GM18508 (cell line): ENCODE measurements around the gene BEAN1.

Experiments
- ATAC-seq: cut with Tn5 transposase; IDR thresholded peaks from one replicate; pipeline ENCODE4 v1.9.1; 2021; ENCODE audit warnings: moderate number of reproducible peaks; ENCODE audit not compliant: insufficient read depth, unreplicated experiment

BEAN1 gene

DNA sequence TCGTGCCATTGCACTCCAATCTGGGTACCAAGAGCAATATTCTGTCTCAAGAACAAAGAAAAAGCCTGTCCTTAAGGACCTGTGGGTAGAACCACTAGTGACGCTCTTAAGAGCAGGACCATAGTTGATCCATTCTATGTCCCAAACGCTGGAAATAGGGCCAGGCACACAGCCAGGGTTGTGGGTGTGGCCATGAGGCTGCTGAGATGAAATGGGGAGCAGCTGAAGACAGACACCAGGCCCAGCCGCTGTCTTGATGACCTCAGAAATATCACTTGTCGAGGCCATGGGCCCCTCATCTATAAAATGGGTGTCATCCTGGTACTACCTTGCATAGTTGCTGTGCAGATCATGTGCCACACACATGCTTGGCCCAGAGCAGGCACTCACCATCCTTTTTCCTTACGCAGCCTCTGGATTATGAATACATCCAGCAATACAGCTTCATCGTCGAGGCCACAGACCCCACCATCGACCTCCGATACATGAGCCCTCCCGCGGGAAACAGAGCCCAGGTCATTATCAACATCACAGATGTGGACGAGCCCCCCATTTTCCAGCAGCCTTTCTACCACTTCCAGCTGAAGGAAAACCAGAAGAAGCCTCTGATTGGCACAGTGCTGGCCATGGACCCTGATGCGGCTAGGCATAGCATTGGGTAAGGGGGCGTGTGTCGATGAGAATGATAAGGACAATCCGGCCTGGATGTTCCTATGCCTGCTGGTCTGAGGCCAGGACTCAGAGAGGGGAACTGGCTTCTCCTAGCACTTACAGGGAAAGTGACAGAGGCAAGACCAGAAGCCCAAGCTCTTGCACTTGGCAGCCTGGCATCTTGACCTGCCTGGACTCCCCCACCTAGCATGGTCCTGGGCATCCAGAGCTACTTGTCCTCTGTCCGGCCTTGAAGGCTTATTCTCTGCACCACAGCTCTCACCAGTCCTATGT lies 35.1 kb upstream of the BEAN1 start:
- no peak for ATAC-seq

DNA sequence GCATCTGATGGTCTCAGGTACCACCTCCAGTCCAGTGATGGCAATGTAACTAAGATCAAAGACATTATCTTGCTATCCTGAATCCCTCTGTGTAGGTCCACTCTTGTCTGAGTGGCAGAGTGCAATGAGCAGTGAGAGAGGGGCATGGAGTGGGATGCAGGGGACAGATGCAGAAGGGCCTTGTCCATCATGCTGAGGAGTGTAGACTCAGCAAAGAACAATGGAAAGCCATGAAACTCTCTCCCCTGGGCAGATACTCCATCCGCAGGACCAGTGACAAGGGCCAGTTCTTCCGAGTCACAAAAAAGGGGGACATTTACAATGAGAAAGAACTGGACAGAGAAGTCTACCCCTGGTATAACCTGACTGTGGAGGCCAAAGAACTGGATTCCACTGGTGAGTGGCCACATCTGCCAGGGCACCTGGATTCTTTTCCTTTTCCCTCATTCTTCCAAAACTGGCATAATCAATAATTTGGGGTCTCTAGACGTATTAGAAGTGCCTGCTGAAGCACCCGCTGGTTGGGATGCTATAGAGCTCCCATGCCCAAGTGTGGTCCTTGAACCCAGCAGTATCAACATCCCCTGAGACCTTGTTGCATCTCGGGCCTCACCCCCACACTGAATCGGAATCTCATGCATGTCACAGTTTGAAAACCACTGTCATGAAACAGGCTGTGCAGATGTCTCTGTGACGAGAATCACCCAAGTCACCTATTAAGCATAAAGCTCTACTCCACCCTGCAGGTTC lies 31.1 kb upstream of the BEAN1 start:
- no peak for ATAC-seq

DNA sequence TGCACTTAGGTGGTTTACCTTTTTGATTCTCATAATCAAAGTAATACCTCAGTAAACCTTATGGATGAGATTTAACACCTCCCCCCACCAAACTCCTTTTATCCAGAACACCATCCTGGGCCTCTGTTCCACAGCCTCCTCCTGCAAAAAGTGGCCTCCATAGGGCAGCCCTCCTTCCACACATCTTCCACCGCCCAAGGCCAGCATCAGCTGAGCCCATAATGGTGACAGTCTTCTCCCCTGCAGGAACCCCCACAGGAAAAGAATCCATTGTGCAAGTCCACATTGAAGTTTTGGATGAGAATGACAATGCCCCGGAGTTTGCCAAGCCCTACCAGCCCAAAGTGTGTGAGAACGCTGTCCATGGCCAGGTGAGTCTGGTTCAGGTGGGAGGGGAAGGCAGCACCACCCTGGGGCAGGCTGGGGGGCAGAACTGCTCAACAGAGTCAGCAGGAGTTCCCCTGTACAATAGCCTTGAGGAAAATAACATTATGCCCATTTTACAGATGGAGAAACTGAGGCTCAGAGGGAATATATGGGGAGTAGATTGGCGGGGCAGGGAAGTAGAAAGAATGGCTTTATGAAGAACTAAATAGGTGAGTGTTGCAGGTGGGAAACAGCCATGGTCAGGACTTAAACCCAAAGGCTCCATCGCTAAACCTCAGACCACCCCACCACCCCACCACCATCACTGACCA lies 29.2 kb upstream of the BEAN1 start:
- no peak for ATAC-seq

DNA sequence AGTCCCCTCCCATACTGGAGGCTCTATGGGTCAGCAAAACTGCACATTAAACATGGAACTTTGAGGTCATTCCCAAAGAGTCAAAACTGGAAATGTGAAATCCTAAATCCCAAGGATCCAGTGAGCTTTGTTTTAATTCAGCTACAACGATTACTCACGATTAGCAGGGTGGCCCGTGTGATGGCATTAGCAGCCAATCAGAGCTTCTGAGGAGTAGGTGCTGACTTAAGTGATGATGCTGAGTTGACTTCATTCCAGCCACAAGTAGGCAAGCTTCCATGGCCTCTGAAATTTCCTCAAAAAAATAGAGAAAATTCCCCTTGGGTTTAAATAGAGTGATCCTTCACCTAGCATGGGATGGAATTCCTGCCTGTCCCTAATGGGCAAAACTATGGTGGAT lies 28.1 kb upstream of the BEAN1 start:
- no peak for ATAC-seq

DNA sequence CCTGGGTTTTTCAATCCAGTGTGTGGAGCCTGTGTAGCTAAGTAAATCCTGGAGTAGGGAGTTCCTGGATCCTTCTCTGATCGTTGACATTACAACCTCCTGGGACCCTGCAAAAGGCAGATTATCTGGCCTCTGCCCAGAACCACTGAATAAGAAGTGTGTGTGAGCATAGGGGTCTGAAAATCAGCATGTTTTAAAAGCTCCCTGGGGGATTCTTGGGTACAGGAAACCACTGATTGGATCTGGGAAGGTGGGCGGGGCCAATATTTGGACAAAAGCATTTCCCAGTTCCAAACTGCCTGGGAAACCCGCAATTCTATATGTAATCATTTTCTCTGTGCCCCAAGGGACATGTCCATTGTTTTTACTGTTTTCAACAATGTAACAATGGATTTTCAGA lies 27.2 kb upstream of the BEAN1 start:
- no peak for ATAC-seq

DNA sequence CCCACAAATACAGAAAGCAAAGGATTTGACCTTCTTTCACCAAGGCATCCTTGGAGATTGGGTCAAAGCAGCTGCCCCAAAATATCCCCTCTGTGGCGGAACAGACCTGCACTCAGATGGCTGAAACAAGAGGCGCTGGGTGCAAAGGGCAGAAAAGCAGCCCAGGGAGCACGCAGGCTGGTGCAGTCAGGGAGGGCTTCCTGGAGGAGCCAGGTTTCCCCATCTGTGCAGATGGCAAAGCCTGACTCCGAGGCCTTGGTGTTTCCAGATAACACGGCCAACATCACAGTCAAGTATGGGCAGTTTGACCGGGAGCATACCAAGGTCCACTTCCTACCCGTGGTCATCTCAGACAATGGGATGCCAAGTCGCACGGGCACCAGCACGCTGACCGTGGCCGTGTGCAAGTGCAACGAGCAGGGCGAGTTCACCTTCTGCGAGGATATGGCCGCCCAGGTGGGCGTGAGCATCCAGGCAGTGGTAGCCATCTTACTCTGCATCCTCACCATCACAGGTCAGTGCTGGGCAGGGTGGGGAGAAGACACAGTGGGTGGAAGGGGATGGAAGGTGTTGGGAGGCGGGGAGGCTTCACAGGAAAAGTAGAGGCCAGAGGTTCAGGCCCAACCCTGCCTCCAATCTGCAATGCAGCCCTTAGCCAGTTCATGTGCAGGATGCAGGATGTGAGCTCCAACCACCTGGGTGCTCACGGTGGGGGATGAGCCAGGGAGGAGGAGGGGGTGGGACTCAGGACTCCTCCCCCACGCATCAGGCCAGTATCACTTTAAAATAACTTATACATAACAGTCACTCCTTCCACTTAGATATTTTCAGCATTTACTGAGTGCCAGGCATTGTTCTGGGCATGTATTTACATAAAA lies 26.4 kb upstream of the BEAN1 start:
- no peak for ATAC-seq

DNA sequence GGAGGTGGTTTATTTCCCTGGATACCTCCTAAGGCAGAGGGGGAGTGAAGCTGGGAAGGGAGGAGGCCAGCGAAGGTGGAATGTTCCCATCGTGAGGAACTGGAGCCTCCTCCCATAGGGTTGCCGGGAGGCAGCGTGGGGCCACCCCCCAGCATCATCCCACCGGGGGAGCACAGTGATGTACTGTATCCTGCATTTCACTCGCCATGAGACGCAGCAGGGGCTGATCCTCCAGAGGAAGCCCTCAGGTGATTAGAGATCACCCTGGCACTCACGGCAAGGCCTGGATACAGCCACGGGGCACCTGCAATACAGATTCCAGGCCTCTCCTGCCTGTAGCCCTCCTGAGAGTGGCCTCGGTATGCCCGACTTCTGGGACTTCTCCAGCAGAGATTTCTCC lies 25.5 kb upstream of the BEAN1 start:
- ATAC-seq = no peak

DNA sequence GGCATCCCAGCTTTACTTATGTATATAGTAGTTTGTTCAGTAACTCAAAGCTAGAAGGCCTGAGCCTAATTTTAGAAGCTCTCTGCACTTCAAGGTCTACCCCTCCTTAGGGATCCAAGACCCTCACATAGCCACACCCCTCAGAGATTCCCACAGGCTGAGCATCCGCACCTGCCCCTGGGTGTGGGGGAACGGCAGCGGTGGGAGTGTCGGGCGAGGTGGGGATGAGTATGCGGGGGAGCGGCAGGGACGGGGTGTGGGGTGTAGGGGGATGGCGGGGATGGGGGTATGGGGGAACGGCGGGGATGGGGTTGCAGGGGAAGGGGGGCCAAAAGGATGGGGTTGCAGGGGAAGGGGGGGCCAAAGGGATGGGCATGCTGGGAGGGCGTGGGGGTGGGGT lies 24.9 kb upstream of the BEAN1 start:
- no peak for ATAC-seq

DNA sequence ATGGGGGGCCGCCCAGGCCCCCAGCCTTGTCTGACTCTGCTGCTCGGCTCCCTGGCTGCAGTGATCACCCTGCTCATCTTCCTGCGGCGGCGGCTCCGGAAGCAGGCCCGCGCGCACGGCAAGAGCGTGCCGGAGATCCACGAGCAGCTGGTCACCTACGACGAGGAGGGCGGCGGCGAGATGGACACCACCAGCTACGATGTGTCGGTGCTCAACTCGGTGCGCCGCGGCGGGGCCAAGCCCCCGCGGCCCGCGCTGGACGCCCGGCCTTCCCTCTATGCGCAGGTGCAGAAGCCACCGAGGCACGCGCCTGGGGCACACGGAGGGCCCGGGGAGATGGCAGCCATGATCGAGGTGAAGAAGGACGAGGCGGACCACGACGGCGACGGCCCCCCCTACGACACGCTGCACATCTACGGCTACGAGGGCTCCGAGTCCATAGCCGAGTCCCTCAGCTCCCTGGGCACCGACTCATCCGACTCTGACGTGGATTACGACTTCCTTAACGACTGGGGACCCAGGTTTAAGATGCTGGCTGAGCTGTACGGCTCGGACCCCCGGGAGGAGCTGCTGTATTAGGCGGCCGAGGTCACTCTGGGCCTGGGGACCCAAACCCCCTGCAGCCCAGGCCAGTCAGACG lies 24.4 kb upstream of the BEAN1 start:
- no peak for ATAC-seq

DNA sequence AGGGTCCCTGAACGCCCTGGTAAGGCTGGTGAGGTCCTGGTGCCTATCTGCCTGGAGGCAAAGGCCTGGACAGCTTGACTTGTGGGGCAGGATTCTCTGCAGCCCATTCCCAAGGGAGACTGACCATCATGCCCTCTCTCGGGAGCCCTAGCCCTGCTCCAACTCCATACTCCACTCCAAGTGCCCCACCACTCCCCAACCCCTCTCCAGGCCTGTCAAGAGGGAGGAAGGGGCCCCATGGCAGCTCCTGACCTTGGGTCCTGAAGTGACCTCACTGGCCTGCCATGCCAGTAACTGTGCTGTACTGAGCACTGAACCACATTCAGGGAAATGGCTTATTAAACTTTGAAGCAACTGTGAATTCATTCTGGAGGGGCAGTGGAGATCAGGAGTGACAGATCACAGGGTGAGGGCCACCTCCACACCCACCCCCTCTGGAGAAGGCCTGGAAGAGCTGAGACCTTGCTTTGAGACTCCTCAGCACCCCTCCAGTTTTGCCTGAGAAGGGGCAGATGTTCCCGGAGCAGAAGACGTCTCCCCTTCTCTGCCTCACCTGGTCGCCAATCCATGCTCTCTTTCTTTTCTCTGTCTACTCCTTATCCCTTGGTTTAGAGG lies 23.5 kb upstream of the BEAN1 start:
- no peak for ATAC-seq

DNA sequence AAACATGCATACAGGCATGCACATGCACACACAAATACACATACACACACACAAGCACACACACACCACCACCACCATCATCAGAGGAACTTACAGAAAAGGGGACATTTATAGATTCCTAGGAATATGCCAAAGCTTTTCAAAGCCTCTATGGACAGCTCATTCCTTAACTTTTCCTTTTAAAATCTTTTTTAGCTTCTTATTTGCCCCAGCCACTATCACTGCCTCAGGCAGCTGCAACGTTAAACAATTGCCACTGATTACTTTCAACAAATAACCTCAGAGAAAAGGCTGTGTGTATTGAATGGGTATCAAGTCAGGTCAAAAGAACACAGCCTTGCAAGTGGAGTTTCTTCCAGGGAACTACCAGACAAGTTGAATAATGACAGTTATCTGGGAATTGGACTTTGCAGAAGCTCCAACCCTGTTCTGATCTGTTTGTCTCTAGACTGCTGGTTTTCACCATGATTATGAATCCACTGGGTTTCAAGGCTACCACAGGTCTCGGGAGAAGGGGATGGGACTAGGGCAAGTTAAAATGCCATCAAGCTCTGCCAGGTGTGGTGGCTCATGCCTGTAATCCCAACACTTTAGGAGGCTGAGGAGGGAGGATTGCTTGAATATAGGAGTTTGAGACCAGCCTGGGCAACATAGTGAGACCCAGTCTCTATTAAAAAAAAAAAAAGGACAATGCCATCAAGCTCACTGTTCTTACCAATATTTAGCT lies 21.9 kb upstream of the BEAN1 start:
- no peak for ATAC-seq

DNA sequence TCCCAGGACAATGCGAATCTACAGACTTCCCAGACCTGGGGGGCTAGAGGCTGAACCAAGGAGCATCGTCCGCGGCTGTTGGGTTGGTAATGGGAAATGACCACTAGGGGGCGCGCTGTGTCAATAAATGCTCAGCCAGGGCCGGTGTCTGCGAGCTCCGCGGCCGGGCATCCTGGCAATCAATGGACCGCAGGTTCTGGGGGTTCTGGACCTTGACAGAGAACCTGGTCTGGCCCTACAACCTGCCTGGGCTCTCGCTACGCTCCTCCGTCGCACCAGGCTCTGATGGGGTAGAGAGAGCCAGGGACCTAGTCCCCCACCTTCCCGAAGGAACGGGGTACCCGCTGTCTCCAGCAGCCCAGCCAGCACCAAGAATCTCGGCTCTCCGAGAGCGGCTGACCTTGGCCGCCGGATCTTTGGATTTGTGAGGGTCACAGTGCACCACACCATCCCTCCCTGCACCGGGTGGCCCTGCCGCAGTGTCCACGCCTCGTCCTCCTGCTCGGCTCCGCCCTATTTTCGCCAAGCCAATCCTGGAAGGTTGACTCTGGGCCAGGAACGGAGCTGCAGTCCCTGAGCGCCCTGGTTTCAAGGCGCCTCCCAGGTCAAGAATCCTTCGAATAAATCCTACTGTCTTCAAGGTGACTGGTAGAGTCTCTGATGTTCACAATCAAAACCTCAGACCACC lies 20.4 kb upstream of the BEAN1 start:
- ATAC-seq = no peak

DNA sequence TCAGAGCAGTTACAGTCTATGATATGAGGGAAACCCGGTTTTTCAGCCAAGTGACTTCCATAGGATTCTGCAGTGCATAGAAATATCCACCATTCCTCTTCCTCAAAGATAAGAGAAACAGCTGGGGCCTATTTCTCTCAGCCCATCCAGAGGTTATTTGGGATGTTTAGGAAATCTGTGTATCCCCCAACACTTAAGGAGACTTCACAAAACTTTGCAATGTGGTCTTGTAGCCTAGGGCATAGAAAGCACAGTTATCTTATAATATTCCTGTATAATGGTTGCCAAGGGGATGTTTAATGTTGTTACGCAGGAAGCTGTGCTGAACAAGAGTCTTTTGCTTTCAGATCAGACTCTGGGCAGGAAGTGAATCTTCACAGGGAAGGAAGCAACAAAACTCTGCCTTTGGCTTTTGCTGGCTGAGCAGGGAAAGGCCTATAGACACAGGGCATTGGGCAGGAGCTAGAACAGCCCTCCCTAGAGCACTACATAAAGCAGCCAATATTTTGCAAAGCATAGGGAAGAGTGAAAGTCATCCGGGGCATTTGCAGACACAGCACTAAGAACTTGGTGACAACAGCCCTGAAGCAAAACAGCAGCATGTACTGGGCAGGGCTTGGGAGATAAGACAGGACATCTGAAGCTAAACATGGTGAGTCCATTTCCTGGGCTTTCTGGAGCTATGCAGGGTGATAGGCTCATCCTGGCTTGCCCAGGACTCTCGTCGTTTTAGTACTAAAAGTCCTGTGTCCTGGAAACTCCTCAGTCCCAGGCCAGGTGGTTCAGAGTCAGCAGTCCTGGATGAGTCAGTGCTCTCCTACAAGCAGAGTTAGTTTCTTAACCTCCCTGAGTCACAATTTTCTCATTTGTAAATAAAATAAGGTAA lies 18.7 kb upstream of the BEAN1 start:
- no peak for ATAC-seq

DNA sequence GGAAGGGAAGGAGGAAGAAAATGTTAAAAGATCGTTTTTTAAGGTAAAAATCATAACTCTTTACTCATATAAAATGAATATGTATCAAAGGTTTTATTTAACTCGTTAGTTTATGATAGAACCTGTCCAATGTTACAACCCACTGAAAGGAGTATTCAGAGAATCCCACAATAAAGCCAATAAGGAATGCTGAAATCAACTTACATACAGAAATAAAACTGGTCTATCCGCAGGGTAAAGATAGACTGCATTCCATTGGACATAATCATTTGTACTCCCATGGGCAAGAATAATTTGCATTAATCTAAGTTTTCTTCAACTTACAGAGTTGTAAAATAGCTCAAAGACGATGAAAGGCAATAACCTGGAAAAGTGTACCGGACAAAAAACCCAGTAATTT lies 17.9 kb upstream of the BEAN1 start:
- ATAC-seq = no peak

DNA sequence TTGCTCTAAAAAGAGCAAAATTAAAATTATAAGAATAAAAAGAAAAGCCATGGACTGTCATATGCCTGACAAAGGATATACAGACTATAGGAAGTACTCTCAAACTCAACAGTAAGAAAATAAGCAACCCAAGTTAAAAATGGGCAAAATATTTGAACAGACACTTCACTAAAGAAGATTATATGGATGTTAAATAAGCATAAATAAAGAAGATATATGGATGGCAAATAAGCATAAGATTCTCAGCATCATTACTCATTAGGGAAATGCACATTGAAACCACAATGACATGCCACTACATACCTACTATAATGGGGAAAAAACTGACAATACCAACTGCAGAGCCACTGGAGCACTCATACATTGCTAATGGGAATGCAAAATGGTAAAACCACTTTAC lies 14.9 kb upstream of the BEAN1 start:
- ATAC-seq = no peak

DNA sequence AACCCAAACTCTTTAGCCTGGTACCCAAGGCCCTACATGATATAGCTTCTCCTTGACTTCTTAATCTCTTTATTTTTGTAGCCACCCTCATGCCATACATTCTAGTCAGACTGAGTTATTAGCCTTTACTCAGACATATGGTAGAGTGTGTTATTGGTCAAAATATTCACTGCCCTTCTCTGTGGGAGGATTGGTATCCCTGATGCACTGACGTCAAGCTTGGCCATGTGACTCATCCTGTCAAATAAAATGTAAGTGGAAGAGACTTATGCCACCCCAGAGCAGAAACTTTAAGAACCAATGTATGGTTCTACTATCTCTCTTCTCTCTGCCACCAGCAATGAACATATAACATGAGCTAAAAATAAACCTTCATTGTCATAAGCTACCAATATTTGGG lies 12.2 kb upstream of the BEAN1 start:
- no peak for ATAC-seq

DNA sequence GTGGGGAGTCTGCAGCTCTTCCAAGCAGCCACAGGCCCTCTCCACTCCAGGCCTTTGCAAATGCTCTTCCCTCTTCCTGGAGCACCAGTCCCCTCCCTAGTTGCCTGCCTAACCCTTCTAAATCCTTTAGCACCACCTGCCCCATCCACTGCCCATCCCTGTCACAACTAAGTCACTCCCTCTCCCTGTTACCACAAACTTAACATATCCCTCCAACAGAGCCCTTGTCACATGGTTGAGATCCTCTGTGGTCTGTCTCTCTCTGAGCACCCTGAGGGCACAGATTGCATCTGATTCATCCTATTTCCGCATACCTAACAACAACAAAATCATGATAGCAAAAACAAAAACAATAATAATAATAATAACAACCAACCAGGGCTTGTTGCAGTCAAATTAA lies 11.0 kb upstream of the BEAN1 start:
- no peak for ATAC-seq
